Upper lobe of left lung (tissue), 6 donors: ENCODE measurements around the gene PTPRG. TPM values are rescaled to one million over a fixed set of nuclear protein-coding genes. Genes with fewer than 3 reads are reported as not detected.

Experiments
- ATAC-seq, 2 donors: fragments of 200-7000 bp; cut with Tn5 transposase; one replicate each; pipeline ENCODE4 v1.9.1; 2022; ENCODE audit warnings: mild to moderate bottlenecking in 2 of 2, moderate library complexity in 2 of 2; ENCODE audit not compliant: low FRiP score in 2 of 2
- DNase-seq, 2 donors: peaks; one replicate each; pipeline ENCODE4 v3.0.0-alpha.2; 2019 to 2020
- H3K27ac ChIP-seq, 4 donors: fragments of 200-600 bp; sonication (generic); one replicate each; pipeline ENCODE4 v1.5.1; 2016 to 2019
- H3K27me3 ChIP-seq, 4 donors: fragments of 200-600 bp; sonication (generic); one replicate each; pipeline ENCODE4 v1.5.1; 2017 to 2019
- H3K36me3 ChIP-seq, 4 donors: fragments of 200-600 bp; sonication (generic); one replicate each; pipeline ENCODE4 v1.5.1; 2016 to 2019
- H3K4me1 ChIP-seq, 4 donors: fragments of 200-600 bp; sonication (generic); one replicate each; pipeline ENCODE4 v1.5.1; 2018 to 2019
- H3K4me3 ChIP-seq, 4 donors: fragments of 200-600 bp; sonication (generic); one replicate each; pipeline ENCODE4 v1.5.1; 2017 to 2019; ENCODE audit warnings: mild to moderate bottlenecking in 2 of 4, moderate library complexity in 1 of 4
- H3K9me3 ChIP-seq, 4 donors: fragments of 200-600 bp; sonication (generic); one replicate each; pipeline ENCODE4 v1.5.1; 2018 to 2019
- EP300 ChIP-seq, 4 donors: sonication (generic); formaldehyde crosslinking; IDR thresholded peaks; one replicate each; pipeline ENCODE4 v1.5.1; 2017; ENCODE audit warnings: antibody characterized with exemption in 4 of 4, control low read depth in 2 of 4
- POLR2A ChIP-seq, 4 donors: fragments of 450-650 bp; IDR thresholded peaks; one replicate each; pipeline ENCODE4 v1.5.1; 2016 to 2017; ENCODE audit warnings: antibody characterized with exemption in 4 of 4, mild to moderate bottlenecking in 2 of 4
- POLR2AphosphoS5 ChIP-seq, 2 donors: sonication (generic); formaldehyde crosslinking; IDR thresholded peaks; one replicate each; pipeline ENCODE4 v1.5.1; 2017; ENCODE audit warnings: antibody characterized with exemption in 2 of 2
- WGBS, 2 donors: methylation state at CpG; one replicate each; pipeline ENCODE4 v1.1.5; 2017 to 2018; 5-methylcytosine and 5-hydroxymethylcytosine counted together
- total RNA-seq, 6 donors: library from RNA; depleted of rRNA in 4 of 6; stranded (reverse); fragments of >200 nt in 4 of 6; gene quantifications; one replicate each; pipeline versions ENCODE4 v1.1.0 to v1.2.1, GENCODE V29; 2016 to 2021
- TF ChIP-seq, protein P1 (sequence below), 6 experiments: fragments of 450-650 bp in 4 of 6; fragments of 200-600 bp in 2 of 6; sonication (generic) in 2 of 6; IDR thresholded peaks; one replicate each; pipeline ENCODE4 v1.5.1; 2016 to 2019; ENCODE audit warnings: antibody characterized with exemption in 6 of 6
- donor health status: DM: no; HTN: no; CAD: no; lungs with moderate emphysema.
- donor health status: DM: no; HTN: yes; CAD: no; lungs with severe emphysema.

The PTPRG gene
- total RNA-seq, 6 donors from 2014 or later: 58.7 to 101 (median 68.8) TPM

DNA sequence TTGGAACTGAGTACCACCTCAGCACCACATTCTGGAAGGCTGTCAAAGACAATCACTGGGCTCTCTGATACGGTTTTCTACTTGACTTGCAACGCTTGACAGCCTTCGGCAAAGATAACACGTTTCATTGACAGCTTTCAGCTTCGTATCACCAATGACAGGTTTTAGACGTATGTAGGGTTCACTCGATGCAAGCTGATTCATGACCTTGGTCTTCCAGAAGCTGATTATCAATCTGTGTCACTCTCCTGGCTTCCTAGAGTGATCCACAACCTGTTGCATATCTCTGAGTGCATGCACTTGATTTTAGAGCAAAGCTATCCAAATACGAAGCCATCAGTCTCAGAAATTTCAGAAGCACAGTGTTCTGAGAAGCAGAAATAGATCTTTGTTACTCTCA, 430.3 kb downstream of the PTPRG start:
- no peaks in the 10 kb centered on the region for H3K27me3 ChIP-seq
- 89 to 93% methylated on average over 8 of the region's 8 CpGs for WGBS, 2 donors
- no peak for ATAC-seq
- no peaks in the 10 kb centered on the region for H3K36me3 ChIP-seq
- TF ChIP-seq POLR2A (IDR thresholded peaks at IDR 0.05) (no peak), POLR2AphosphoS5 (IDR thresholded peaks at IDR 0.05) (no peak), EP300 (IDR thresholded peaks at IDR 0.05) (no peak)
- TF ChIP-seq, protein P1, sequence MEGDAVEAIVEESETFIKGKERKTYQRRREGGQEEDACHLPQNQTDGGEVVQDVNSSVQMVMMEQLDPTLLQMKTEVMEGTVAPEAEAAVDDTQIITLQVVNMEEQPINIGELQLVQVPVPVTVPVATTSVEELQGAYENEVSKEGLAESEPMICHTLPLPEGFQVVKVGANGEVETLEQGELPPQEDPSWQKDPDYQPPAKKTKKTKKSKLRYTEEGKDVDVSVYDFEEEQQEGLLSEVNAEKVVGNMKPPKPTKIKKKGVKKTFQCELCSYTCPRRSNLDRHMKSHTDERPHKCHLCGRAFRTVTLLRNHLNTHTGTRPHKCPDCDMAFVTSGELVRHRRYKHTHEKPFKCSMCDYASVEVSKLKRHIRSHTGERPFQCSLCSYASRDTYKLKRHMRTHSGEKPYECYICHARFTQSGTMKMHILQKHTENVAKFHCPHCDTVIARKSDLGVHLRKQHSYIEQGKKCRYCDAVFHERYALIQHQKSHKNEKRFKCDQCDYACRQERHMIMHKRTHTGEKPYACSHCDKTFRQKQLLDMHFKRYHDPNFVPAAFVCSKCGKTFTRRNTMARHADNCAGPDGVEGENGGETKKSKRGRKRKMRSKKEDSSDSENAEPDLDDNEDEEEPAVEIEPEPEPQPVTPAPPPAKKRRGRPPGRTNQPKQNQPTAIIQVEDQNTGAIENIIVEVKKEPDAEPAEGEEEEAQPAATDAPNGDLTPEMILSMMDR (IDR thresholded peaks at IDR 0.05): no peak
- no peak for DNase-seq
- no peak overlapping the region for H3K4me3 ChIP-seq
- no peak overlapping the region for H3K27ac ChIP-seq
- H3K9me3 ChIP-seq: no peaks in the 10 kb centered on the region
- H3K4me1 ChIP-seq: peaks cover 0 to 4% (median 0%) of the 10 kb centered on the region in 4 donors

DNA sequence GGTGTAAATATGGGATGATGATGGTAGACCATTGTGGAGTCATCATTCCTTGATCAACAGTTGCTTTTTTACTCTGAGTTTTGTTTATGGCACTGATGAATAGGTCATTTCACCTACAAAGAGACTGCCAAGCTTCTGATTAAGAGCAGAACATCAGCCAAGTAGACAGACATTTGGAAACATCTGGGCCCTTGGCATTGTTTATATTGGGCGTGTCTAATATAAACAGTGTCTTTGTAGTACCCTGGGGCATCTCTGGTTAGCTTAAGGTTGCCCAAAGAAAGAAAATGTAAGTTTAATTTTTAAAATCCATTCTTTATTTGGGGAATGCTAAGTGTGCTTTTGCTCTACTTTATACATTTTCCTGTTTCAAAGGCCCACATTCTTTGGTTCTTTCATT, 435.0 kb downstream of the PTPRG start:
- no peak for DNase-seq
- Histone ChIP-seq H3K36me3 (no peaks in the 10 kb centered on the region), H3K4me1 (peaks cover 0 to 4% (median 0%) of the 10 kb centered on the region in 4 donors), H3K27ac (no peak overlapping the region), H3K4me3 (no peak overlapping the region), H3K27me3 (no peaks in the 10 kb centered on the region), H3K9me3 (no peaks in the 10 kb centered on the region)
- no peak for ATAC-seq
- whole genome bisulfite sequencing, 2 donors: 24 to 47% methylated on average over 1 of the region's 1 CpG
- TF ChIP-seq POLR2A (IDR thresholded peaks at IDR 0.05) (no peak), EP300 (IDR thresholded peaks at IDR 0.05) (no peak), POLR2AphosphoS5 (IDR thresholded peaks at IDR 0.05) (no peak)
- TF ChIP-seq, protein P1 (IDR thresholded peaks at IDR 0.05): no peak

DNA sequence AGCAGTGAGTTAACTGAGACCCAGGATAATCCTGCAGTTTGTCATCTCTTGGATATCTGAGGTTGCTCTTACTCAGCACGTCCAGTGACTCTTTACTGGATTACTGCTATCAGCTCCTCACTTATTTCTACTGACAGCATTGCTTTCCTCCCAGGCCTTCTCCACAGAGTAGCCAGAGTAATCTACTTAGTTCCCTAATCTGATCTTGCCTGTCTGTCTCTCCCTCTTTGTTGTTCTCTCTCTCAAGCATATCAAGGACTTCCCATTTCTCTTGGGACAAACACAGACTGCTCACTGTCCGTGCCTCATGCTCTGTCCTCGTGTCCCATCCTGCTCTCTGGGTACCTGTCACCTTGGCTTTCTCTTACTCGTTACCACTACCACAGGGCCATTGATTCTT, 435.7 kb downstream of the PTPRG start:
- Histone ChIP-seq H3K27me3 (no peaks in the 10 kb centered on the region), H3K4me1 (peaks cover 0 to 4% (median 0%) of the 10 kb centered on the region in 4 donors), H3K36me3 (no peaks in the 10 kb centered on the region), H3K9me3 (no peaks in the 10 kb centered on the region), H3K4me3 (no peak overlapping the region), H3K27ac (no peak overlapping the region)
- ATAC-seq: no peak
- DNase-seq: no peak
- 80 to 84% methylated on average over 4 of the region's 4 CpGs for WGBS, 2 donors
- TF ChIP-seq, protein P1 (IDR thresholded peaks at IDR 0.05): no peak
- TF ChIP-seq EP300 (IDR thresholded peaks at IDR 0.05): no peak
- no peak for TF ChIP-seq POLR2A (IDR thresholded peaks at IDR 0.05)
- TF ChIP-seq POLR2AphosphoS5 (IDR thresholded peaks at IDR 0.05): no peak

DNA sequence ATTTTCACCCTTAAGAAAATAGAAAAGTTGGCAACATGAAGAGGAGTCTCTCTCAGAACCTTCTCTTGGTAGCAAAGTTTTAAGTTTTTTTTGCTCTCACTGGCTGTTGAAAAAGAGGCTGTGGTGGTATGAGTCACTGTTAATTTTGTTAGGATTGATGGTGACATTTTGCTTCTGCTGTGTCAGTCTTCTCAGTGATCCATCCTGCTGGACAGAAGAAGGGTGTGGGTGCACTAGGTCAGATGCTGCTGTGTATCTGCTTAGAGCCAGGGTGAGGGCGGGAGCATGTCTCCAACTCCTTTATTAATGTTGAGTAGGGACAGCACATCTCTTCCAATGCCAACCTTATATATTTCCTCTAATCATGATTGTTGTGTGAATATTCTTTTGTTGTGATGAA, 442.5 kb downstream of the PTPRG start:
- no peaks in the 10 kb centered on the region for H3K9me3 ChIP-seq
- H3K36me3 ChIP-seq: peaks cover 0 to 12% (median 0%) of the 10 kb centered on the region in 4 donors
- H3K4me3 ChIP-seq: no peak overlapping the region
- H3K27me3 ChIP-seq: no peaks in the 10 kb centered on the region
- no peak overlapping the region for H3K27ac ChIP-seq
- H3K4me1 ChIP-seq: no peaks in the 10 kb centered on the region
- TF ChIP-seq, protein P1 (IDR thresholded peaks at IDR 0.05): no peak
- no peak for TF ChIP-seq EP300 (IDR thresholded peaks at IDR 0.05)
- no peak for TF ChIP-seq POLR2AphosphoS5 (IDR thresholded peaks at IDR 0.05)
- TF ChIP-seq POLR2A (IDR thresholded peaks at IDR 0.05): no peak
- 94 to 96% methylated on average over 1 of the region's 1 CpG for WGBS, 2 donors
- ATAC-seq (no peak), DNase-seq (no peak)

DNA sequence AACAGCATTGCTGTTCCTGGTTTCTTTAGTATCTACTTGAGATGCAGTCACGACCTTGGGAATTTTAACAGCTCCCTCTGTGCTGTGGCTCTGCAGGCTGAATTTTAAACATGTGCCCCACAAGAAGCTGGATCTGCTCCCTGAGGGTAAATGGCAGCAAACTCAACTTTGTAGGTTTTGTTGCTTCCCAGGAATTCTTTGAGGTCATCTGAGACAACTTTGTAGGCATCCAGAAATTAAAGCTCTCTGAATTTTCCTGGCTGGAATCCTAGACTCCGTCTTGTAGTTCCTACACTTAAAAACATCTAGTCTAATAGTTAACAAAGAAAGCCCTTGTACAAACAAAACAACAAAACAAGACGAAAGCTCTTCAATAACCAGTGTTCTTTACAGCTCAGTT, 445.7 kb downstream of the PTPRG start:
- ATAC-seq (no peak), DNase-seq (no peak)
- no peaks in the 10 kb centered on the region for H3K4me1 ChIP-seq
- H3K27me3 ChIP-seq: no peaks in the 10 kb centered on the region
- TF ChIP-seq, protein P1 (IDR thresholded peaks at IDR 0.05): no peak
- TF ChIP-seq POLR2AphosphoS5 (IDR thresholded peaks at IDR 0.05) (no peak), EP300 (IDR thresholded peaks at IDR 0.05) (no peak), POLR2A (IDR thresholded peaks at IDR 0.05) (no peak)
- no peaks in the 10 kb centered on the region for H3K9me3 ChIP-seq
- H3K27ac ChIP-seq: no peak overlapping the region
- H3K4me3 ChIP-seq: no peak overlapping the region
- 61 to 72% methylated on average over 3 of the region's 3 CpGs for WGBS, 2 donors
- H3K36me3 ChIP-seq: peaks cover 0 to 16% (median 0%) of the 10 kb centered on the region in 4 donors
